PFSK-1 (cell line): Measurements from ENCODE around the gene QKI.

Source experiments
- FOXP2 ChIP-seq: optimal IDR thresholded peaks from 2 replicates; pipeline ENCODE3; 2011; ENCODE audit warnings: borderline replicate concordance, control low read depth, inconsistent platforms; ENCODE audit not compliant: insufficient read depth; ENCODE audit errors: extremely low read length, extremely low read depth
- POLR2AphosphoS5 ChIP-seq: IDR thresholded peaks from 2 replicates; pipeline ENCODE4 v1.6.1; 2012; ENCODE audit warnings: low read depth, mild to moderate bottlenecking, control low read depth, low read length, moderate library complexity
- SIN3A ChIP-seq: IDR thresholded peaks from 2 replicates; pipeline ENCODE4 v1.6.1; 2012; ENCODE audit warnings: mild to moderate bottlenecking, low read length, moderate library complexity, borderline replicate concordance; ENCODE audit not compliant: insufficient read depth
- TAF1 ChIP-seq: IDR thresholded peaks from 2 replicates; pipeline ENCODE4 v1.6.1; 2012; ENCODE audit warnings: low read length, control low read depth, borderline replicate concordance; ENCODE audit not compliant: insufficient read depth
- TF ChIP-seq, protein P1 (sequence below), 2 experiments: IDR thresholded peaks; 2 replicates each; pipeline versions ENCODE4 v1.6.1 to v1.8.0; 2011 to 2012; ENCODE audit warnings: low read depth in 2 of 2, low read length in 2 of 2, control low read depth in 1 of 2, inconsistent platforms in 1 of 2, mild to moderate bottlenecking in 1 of 2, moderate library complexity in 1 of 2; ENCODE audit not compliant: insufficient read depth in 1 of 2

DNA sequence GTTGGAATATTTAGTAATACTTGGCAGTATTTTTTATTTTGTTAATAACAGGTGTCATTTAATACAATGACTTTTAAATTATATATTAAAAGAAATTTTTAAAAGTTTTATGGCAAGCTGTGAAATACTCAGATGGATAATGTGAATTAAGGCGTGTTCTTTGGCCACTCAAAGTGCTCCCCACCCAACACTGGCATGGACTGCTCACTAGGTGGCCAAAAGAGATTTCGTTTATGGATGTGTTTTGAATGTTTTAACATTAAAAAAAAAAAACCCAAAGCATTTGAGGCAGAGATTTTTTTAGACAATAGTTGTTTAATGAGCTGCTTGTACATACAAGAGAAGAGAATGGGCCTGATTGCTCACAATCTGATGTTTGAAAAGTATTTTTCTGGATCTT is 86.5 kb downstream of the QKI start:
- TF ChIP-seq POLR2AphosphoS5, result no peak
- TF ChIP-seq, protein P1, sequence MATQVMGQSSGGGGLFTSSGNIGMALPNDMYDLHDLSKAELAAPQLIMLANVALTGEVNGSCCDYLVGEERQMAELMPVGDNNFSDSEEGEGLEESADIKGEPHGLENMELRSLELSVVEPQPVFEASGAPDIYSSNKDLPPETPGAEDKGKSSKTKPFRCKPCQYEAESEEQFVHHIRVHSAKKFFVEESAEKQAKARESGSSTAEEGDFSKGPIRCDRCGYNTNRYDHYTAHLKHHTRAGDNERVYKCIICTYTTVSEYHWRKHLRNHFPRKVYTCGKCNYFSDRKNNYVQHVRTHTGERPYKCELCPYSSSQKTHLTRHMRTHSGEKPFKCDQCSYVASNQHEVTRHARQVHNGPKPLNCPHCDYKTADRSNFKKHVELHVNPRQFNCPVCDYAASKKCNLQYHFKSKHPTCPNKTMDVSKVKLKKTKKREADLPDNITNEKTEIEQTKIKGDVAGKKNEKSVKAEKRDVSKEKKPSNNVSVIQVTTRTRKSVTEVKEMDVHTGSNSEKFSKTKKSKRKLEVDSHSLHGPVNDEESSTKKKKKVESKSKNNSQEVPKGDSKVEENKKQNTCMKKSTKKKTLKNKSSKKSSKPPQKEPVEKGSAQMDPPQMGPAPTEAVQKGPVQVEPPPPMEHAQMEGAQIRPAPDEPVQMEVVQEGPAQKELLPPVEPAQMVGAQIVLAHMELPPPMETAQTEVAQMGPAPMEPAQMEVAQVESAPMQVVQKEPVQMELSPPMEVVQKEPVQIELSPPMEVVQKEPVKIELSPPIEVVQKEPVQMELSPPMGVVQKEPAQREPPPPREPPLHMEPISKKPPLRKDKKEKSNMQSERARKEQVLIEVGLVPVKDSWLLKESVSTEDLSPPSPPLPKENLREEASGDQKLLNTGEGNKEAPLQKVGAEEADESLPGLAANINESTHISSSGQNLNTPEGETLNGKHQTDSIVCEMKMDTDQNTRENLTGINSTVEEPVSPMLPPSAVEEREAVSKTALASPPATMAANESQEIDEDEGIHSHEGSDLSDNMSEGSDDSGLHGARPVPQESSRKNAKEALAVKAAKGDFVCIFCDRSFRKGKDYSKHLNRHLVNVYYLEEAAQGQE (IDR thresholded peaks at IDR 0.05; ENCODE audit: insufficient read depth in 1 of 2, low read depth in 2 of 2, low read length in 2 of 2), result no peak
- no peak for TF ChIP-seq SIN3A
- TF ChIP-seq TAF1, result no peak
- TF ChIP-seq FOXP2, result no peak
